ENCODE measurements around the gene GABRD. TPM values are rescaled to one million over a fixed set of nuclear protein-coding genes. Genes with fewer than 3 reads are reported as not detected.

Gene GABRD
- total RNA-seq, 4 donors from 2014 or later, result 0.57 to 5.4 (median 1.8) TPM; not detected in 1

DNA sequence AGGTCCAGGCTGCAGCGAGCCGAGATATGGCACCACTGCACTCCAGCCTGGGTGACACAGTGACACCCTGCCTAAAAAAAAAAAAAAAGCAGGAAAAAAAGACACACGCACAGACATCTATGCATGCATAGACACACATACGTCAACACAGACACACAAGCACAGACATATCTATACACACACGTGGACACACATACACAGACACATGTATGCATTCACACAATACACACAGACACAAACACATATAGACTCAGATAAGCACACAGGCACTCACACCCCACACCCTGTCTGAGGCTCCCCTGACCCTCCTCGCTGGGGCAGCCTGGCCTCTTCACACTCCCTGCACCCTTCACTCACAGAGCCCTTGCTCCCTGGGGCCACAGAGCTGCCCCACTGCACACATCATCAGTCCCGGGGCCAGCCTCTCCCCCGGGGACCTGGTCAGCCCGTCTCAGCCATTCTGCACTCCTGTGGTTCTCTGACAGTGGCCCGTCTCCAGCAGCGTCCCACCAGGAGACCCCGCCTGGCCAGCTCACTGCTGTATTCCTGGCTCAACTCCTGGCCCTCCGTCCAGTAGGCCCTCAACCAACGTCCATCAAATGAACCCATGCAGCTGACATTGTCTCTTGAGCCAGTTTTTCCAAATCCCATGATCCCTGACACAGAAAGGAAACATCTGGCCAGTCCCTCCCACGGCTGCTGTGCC is 26.5 kb downstream of the GABRD start:
- Histone ChIP-seq H3K27ac (no peak overlapping the region), H3K36me3 (no peaks in the 10 kb centered on the region), H3K9me3 (no peaks in the 10 kb centered on the region), H3K4me1 (peaks cover 14 to 53% (median 20%) of the 10 kb centered on the region in 3 donors), H3K27me3 (peaks cover 0 to 79% (median 2%) of the 10 kb centered on the region in 4 donors), H3K4me3 (no peak overlapping the region)
- no peak for TF ChIP-seq POLR2A (IDR thresholded peaks at IDR 0.05)
- TF ChIP-seq, protein P1, sequence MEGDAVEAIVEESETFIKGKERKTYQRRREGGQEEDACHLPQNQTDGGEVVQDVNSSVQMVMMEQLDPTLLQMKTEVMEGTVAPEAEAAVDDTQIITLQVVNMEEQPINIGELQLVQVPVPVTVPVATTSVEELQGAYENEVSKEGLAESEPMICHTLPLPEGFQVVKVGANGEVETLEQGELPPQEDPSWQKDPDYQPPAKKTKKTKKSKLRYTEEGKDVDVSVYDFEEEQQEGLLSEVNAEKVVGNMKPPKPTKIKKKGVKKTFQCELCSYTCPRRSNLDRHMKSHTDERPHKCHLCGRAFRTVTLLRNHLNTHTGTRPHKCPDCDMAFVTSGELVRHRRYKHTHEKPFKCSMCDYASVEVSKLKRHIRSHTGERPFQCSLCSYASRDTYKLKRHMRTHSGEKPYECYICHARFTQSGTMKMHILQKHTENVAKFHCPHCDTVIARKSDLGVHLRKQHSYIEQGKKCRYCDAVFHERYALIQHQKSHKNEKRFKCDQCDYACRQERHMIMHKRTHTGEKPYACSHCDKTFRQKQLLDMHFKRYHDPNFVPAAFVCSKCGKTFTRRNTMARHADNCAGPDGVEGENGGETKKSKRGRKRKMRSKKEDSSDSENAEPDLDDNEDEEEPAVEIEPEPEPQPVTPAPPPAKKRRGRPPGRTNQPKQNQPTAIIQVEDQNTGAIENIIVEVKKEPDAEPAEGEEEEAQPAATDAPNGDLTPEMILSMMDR (IDR thresholded peaks at IDR 0.05), result no peak
- intact Hi-C loops (cut with DNase I), result loop anchor here (5.0 kb wide), 1 partner anchor 83 kb away; no protein-coding TSS in a partner anchor
- DNase-seq, result no peak
- 64% methylated on average over 14 to 15 of the region's 15 CpGs for WGBS, 2 donors

DNA sequence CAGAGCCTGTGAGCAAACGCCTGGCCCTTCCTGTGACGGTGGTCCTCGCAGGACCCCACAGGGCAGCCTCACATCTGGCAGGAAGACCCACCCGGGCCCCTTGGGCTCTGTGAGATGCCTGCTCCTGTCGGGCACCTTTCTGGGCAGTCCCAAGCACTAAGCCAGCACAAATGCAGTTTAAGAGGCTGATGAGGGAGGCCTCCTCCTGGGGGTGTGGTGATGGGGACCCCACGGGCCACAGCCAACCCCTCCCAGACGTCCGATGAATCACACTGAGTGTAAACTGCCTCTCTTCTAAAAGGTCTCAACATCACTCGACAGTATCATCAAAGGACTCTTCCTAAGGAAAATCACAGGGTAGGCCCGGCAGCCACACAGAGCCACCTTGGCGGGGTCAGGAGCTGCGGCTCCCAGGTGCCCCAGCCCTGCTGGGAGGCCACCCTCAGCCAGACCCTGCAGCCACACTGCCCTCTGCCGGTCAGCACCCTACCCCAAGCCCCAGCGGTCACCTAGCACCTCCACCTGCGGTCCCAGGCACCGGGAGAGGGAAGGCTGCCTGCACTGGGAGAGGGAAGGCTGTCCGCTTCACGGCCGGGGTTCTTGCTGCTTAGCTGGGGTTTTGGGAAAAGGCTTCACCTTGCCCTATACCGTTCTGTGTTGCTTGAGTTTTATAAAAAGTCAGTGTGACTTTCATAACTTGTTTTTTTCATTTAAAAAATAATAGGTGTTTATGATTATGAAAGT is 27.2 kb downstream of the GABRD start:
- H3K27me3 ChIP-seq, result peaks cover 0 to 79% (median 2%) of the 10 kb centered on the region in 4 donors
- peaks cover 14 to 60% (median 20%) of the 10 kb centered on the region in 3 donors for H3K4me1 ChIP-seq
- no peaks in the 10 kb centered on the region for H3K9me3 ChIP-seq
- peak overlapping the region in 1 of 4 donors; percentile 13 for H3K27ac ChIP-seq
- no peak for TF ChIP-seq POLR2A (IDR thresholded peaks at IDR 0.05)
- TF ChIP-seq, protein P1 (IDR thresholded peaks at IDR 0.05), result peak; percentile 44 to 66 (median 54)
- WGBS, 2 donors, result 28 to 34% methylated on average over 4 to 10 of the region's 20 CpGs
- H3K4me3 ChIP-seq, result no peak overlapping the region
- no peak for DNase-seq
- no peaks in the 10 kb centered on the region for H3K36me3 ChIP-seq
- intact Hi-C loops (cut with DNase I), result loop anchor here (5.0 kb wide), 1 partner anchor 84 kb away; no protein-coding TSS in a partner anchor

DNA sequence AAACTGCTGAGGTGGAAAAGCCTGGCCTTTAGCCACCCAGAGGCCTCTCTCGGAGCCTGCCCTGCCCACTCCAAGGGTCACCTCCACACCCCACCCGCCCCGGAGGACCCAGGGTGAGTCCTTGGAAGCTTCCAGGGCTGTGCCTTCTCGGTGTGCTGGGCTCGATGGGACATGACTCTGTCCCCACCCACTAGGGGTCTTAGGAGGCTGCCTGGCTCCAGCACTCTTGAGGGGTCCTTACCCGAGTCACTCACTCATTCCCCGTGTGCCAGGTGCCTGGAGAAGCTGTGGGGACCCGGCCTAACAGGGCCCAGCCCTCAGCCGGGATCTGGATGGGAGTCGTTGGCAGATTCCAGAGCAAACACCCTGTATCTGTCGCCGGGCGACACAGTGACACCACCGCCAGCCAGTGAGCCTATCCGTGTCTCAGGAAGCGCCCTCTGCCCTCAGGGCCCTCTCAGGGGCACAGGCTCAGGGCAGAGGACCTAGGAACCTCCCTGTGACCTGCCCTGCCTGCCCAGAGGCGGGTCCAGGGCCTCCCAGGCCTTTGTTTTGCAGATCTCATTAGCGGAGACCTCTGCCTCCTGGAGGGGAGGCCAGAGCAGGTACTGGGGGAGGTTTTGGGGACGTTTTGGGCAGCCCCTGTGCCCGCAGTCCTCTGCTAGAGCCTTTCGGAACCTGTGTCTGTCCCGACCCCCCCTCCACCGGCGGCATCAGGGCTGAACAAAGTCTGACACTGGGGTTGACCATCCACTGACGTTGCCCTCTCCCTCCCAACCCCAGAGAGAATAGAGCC is 28.0 kb downstream of the GABRD start:
- 20 to 76% methylated on average over 4 to 5 of the region's 25 CpGs for WGBS, 2 donors
- H3K36me3 ChIP-seq, result no peaks in the 10 kb centered on the region
- peaks cover 0 to 86% (median 2%) of the 10 kb centered on the region in 4 donors for H3K27me3 ChIP-seq
- no peak overlapping the region for H3K4me3 ChIP-seq
- H3K27ac ChIP-seq, result no peak overlapping the region
- TF ChIP-seq POLR2A (IDR thresholded peaks at IDR 0.05), result no peak
- TF ChIP-seq, protein P1 (IDR thresholded peaks at IDR 0.05), result no peak
- no peak for DNase-seq
- H3K9me3 ChIP-seq, result no peaks in the 10 kb centered on the region
- peaks cover 14 to 68% (median 20%) of the 10 kb centered on the region in 3 donors for H3K4me1 ChIP-seq
- intact Hi-C loops (cut with DNase I), result loop anchor here (5.0 kb wide), 1 partner anchor 85 kb away; no protein-coding TSS in a partner anchor

DNA sequence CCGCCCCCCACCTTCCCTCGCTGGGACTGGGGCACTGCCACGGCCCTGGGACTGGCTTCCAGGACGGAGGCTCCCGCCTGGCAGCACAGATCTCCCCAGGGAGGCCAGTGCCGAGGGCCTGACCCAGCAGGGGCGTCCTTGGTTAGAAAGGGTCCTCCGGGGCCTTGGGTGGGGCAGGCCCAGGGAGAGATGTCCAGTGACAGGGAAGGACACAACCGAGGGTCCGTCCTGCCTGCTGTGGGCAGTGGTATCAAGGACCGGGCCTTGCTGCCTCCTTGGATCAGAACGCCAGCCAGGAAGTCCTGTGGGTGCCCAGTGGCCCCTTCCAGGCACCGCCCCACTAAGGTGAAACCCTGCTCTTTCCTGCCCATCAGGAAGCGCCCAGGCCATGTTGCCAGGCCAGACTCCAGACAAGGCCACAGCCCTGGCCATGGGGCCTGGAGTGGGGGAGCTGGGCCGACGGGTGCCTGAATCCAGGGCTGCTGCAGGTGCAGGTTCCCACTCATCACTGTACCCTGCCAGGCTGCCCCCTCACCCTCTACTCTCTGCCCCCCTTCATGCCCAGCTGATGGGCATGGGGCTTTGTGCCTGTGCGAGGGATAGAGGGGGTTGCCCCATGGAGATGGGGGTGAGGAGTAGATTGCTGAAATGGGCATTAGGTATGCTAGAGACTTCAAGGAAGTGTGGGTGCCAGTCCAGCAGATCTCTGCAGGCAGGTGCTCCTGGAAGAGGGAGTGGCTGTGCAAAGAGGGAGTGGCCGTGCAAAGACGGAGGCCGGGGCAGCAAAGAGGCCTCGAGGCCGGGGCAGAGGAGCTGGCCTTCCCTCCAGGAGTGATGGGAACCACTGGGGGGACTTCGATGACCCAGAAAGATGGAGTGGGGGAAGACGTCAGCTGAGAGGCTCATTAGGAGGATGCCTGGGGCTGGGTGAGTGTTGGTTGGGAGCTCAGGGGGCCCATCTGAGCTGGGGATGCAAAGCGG is 28.9 kb downstream of the GABRD start:
- WGBS, 2 donors, result 57 to 76% methylated on average over 8 of the region's 25 CpGs
- no peak for DNase-seq
- Histone ChIP-seq H3K27me3 (peaks cover 0 to 85% (median 2%) of the 10 kb centered on the region in 4 donors), H3K36me3 (no peaks in the 10 kb centered on the region), H3K4me1 (peaks cover 14 to 73% (median 20%) of the 10 kb centered on the region in 3 donors), H3K4me3 (no peak overlapping the region), H3K27ac (no peak overlapping the region), H3K9me3 (no peaks in the 10 kb centered on the region)
- intact Hi-C loops (cut with DNase I), result loop anchor here (5.0 kb wide), 1 partner anchor 86 kb away; no protein-coding TSS in a partner anchor
- no peak for TF ChIP-seq POLR2A (IDR thresholded peaks at IDR 0.05)
- TF ChIP-seq, protein P1 (IDR thresholded peaks at IDR 0.05), result no peak

Measured in esophagus squamous epithelium (tissue), 5 donors.